NCI-H1092 (cell line): Measurements from ENCODE around the gene LPCAT2.

Experiments
- DNase-seq: peaks from one replicate; lab custom pipeline; 2025; lab: John Stamatoyannopoulos, UW

LPCAT2 gene, protein sequence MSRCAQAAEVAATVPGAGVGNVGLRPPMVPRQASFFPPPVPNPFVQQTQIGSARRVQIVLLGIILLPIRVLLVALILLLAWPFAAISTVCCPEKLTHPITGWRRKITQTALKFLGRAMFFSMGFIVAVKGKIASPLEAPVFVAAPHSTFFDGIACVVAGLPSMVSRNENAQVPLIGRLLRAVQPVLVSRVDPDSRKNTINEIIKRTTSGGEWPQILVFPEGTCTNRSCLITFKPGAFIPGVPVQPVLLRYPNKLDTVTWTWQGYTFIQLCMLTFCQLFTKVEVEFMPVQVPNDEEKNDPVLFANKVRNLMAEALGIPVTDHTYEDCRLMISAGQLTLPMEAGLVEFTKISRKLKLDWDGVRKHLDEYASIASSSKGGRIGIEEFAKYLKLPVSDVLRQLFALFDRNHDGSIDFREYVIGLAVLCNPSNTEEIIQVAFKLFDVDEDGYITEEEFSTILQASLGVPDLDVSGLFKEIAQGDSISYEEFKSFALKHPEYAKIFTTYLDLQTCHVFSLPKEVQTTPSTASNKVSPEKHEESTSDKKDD

DNA sequence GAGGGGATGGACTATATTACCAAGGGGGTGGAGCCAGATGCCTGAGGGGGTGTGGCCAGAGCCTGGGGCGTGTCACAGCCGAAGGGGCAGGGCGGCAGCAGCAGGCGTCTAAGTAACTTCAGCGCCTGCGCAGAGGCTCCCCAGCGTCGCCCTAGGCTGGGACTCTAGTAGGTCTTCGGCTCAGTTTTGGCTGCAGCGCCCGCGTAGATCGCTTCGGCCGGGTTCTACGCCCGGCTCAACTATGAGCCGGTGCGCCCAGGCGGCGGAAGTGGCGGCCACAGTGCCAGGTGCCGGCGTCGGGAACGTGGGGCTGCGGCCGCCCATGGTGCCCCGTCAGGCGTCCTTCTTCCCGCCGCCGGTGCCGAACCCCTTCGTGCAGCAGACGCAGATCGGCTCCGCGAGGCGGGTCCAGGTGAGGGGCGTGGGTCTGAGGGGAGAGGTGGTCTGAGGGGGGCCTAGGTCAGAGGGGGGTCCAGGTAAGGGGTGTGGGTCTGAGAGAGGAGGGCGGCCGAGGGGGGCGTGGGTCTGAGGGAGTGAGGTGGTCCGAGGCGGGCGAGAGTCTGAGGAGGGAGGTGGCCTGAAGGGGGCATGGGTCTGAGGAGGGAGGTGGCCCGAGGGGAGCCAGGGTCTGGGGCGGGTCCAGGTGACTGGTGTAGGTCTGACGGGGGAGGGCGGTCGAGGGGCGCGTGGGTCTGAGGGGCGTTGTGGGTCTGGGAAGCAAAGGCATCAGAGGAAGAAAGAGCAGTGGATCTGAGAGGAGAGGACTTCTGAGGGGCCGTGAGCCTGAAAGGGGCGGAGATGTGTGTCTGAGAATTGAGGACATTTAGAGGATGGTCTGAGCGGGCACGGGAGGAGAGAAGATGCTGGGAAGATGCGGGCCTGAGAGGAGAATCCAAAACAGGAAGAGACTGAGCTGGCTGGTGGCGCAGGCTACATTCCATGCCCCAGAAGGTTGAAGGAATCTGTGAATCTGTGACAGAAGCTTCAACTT, at the start of gene LPCAT2:
LPCAT2 (plus strand) TSS at position 132 of the 991 bp plus-strand sequence; CDS start at position 242, 110 bp downstream.
- DNase-seq, result peak; percentile 39

DNA sequence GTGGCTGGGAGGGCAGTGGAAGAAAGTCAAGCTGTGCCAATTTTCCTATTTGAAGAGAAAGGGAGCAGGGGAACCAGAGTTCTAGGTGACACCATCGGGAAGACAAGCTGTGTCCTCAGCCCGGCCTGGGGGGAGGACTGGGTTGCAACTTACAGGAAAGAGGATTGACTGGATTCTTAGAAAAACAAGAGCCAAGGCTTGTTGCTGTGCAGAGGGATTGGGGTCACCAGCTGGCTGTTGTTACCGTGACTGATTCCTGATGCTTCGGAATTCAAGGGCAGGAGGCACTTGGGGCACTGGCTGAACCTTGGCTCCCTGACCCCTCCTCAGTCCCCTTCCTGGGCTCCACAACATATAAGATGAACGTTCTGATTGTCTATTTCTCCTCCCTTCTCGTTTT, 46.6 kb upstream of the LPCAT2 start:
- DNase-seq, result no peak

- DNase-seq, result no peak
Measured at GRCh38 chr16:55464375-55464774, 44.5 kb upstream of the LPCAT2 start.

DNA sequence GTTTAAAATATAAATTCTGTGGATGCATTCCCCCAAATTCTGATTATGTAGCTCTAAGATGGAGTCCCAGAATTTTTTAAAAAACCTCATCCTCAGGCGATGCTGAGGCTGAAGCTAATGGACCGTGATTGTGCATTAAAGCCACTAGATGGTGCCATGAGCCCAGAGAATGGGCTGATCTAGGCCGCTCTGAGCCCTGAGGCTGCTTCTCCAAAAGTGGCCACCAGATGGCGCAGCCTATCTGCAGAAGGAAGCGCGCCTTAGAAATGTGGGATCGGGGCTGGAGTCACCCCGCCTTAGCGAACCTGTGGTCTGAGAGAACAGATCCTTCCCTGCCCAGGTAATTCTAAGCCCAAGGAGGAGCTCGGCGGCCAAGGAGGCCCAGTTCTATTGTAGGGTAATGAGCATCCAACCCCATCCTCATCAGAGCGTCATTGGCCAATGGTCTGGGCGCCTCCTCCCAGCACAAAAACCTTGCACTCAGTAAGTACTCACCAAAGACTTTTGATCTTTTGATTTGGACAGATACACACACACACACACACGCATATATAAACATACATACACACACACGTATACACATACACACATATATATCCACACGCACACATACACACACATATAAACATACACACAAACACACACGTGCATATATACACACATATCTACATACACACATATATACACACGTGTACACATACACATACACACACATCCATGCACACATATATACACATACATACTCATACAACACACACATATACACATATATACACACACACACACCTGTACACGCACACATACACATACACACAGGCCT, 43.6 kb upstream of the LPCAT2 start:
- peak; percentile 80 for DNase-seq

GRCh38 chr16:55466209-55466608, 42.7 kb upstream of the LPCAT2 start:
- no peak for DNase-seq

- no peak for DNase-seq
Measured at GRCh38 chr16:55467898-55468297, 41.0 kb upstream of the LPCAT2 start.

DNA sequence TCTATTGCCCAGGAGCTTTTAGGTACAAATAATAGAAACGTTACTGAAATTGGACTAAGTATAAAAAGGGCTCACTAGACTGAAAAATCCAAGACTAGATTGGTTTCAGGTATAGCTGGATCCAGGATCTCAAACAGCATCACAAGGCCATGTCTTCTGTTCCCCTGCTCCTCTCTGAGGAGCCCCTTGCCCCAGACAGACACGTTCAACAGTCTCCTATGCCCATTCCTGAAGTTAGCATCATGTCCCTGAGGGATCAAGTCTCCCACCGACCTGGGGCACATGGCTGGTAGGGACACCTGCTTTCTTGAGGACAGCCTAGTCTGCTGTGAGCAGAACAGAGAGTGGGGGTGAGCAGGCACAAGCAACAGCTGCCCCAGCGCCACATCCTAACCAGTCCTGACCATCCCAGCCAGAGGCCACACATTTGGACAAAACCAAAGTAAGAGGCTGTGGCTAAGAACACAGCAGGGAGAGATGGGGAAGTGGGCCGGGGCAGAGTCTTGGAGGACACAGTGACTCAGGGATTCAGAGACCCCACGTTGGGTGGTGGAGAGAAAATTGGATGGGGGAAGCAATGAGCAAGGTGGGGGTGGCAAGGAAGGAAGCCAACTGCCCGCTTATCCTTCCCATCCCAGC, 40.4 kb upstream of the LPCAT2 start:
- DNase-seq, result no peak

- DNase-seq, result no peak
Measured at GRCh38 chr16:55469821-55470532, 38.9 kb upstream of the LPCAT2 start.

DNA sequence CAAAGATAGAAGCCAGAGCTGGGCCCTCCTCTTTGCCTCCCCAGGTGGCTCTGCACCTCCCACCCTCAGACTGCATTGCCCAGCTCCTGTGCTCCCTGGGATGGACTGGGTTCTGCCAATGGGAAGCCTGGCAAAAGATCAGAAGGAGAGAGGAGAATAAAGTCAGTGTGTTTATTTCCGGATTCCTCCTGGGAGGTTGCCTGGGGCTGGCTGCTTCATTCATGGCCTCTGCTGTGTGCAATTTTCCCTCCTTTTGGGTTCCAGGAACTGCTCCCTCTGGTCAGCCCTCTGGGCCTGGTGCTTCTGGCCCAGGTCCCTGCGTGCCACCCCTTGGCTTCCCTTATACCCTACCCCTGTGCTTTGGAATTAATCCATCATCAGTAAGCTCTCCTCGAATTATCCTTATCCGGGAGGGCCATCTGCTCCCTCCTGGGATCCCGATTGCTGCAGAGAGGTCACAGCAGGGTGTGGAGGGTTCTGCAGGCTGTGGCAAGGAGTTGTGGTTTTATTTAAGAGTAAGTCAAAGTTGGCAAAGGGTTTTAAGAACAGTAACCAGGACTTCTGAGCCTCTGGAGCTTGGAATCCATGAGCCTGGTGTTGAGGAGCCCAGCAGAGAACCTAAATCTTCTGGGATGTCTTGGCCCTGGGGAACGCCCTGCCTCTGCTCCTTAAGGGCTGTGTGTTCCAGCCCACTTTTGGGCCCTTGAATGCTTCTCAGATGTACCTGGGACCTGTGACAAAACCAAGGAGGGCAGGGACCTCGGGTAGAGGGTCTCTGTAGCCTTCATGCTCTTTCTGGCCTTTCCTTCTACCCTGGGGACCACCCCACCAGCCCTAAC, 38.1 kb upstream of the LPCAT2 start:
- DNase-seq, result no peak

GRCh38 chr16:55471448-55472097, 37.3 kb upstream of the LPCAT2 start:
- DNase-seq, result no peak

DNA sequence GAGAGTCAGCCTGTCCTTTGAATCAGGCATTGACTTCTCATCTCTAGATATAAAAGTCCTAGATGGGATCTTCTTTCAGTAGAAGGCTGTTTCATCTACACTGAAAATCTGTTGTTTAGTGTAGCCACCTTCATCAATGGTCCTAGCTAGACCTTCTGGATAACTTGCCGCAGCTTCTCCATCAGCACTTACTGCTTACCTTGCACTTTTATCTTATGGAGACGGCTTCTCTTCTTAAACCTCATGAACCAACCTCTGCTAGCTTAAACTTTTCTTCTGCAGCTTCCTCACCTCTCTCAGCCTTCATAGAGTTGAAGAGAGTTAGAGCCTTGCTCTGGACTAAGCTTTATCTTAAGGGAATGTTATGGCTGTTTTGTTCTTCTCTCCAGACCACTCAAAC, 35.3 kb upstream of the LPCAT2 start:
- DNase-seq, result no peak

DNA sequence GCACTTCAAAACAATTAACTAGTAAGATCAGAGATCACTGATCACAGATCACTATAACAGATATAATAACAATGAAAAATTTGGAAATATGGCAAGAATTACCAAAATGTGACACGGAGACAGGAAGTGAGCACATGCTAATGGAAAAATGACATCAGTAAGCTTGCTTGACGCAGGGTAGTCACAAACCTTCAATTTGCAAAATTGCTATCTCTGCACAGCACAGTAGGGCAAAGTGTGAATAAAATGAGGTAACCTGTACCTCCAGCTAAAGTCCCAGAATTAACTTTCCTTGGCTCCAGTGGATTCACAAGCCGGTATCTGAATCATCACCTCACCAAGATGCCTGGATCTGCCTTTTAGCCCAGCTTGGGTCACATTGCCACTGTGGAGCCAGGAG, 34.1 kb upstream of the LPCAT2 start:
- DNase-seq, result no peak

DNA sequence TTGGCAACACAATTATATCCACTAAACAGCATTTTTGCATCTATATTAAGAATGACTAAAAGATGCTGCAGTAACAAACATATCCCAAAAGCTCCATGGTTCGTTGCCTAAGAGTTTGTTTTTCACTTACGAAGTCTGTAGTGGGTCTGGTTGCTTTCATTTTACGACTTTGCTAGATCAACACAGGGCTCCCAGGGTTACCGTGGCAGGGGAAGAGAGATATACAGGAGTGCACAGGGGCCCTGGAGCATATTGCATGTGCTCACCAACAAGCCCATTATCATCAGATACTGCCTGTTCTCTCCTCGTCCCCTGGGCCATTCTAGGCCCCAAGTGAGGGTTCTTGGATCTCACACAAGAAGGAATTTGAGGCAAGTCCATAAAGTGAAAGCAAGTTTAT, 33.0 kb upstream of the LPCAT2 start:
- no peak for DNase-seq

GRCh38 chr16:55476625-55477533, 32.0 kb upstream of the LPCAT2 start:
- no peak for DNase-seq

- DNase-seq, result no peak
Measured at GRCh38 chr16:55477736-55478135, 31.1 kb upstream of the LPCAT2 start.

GRCh38 chr16:55478827-55479429, 29.9 kb upstream of the LPCAT2 start, which contains the start of gene MMP2:
MMP2 (plus strand) TSS chr16:55479198; CDS start chr16:55479480, 282 bp downstream.
- no peak for DNase-seq

- DNase-seq, result no peak
Measured at GRCh38 chr16:55479430-55480140, 29.3 kb upstream of the LPCAT2 start.
